Activated T-cell treated with anti-CD3 and anti-CD28 coated beads for 4 hours (primary cell): Measurements from ENCODE around the gene MARVELD3.

Experiments used
- DNase-seq: peaks from one replicate; pipeline ENCODE4 v3.0.0-alpha.2; 2020

Gene MARVELD3

GRCh38 chr16:71625113-71625850 lies 702 bp upstream of the MARVELD3 start:
- DNase-seq: no peak

DNA sequence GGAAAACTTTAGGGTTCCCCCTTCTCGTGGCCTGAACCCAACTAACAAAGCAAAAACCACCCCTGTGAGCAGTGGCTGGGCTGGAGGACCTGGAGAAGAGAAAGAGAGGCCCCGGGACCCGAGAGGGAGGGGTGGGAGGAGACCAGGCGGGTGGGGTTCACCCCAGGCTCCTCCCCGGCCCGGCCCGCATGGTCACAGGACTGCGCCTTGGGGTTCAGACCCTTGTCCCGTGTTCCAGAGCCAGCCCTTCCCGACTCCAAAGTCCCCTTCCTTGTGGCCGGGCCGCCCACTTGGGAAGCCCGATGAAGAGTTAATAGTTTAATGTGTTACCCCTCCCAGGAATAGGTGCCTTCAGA lies 852 bp downstream of the MARVELD3 start:
- no peak for DNase-seq

GRCh38 chr16:71627731-71628181 lies 1.8 kb downstream of the MARVELD3 start:
- DNase-seq: no peak

DNA sequence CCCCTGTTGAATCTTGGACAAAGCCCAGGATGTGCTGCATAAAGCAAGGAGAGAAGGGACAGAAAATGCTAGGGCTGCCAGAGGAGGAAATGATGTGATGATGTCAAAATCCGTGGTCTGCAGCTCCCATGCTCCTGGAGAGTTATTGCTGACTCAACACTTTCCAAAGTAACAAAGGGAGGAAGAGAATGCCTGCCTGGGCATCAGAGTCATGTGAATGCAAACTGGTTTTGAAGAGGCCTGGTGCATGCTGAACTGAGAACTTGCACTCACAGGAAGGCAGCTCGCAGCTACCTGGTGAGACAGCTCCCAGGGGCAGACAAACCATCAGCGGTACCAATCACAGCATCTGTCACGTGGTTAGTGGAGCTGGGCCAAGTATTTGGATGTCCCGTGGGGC lies 2.8 kb downstream of the MARVELD3 start:
- DNase-seq: no peak

- no peak for DNase-seq
Observed at GRCh38 chr16:71629278-71630016, 3.5 kb downstream of the MARVELD3 start.

GRCh38 chr16:71630808-71631207 lies 4.8 kb downstream of the MARVELD3 start:
- DNase-seq: no peak

GRCh38 chr16:71631776-71632175 lies 5.8 kb downstream of the MARVELD3 start:
- no peak for DNase-seq

- no peak for DNase-seq
Observed at GRCh38 chr16:71635632-71636031, 9.6 kb downstream of the MARVELD3 start.

- DNase-seq: no peak
Observed at GRCh38 chr16:71637398-71637797, 11.4 kb downstream of the MARVELD3 start.

DNA sequence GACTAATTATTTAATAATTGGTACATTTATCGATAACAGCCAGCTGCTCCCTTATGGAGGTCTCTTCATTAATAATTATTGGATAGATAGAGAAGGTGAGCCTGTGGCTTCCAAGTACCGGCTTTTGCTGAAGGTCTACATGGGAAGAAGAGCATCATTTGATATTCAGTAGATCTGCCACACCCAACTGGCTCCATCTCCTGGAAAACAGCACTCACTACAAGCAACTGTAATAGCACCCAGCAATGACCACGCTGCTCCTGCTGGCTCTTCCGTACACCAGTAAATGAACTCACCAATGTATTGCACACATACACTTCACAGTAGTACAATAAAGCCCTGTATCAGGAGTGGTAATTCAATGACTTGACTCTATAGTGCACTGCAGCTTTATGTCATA lies 19.5 kb downstream of the MARVELD3 start:
- DNase-seq: no peak

- DNase-seq: no peak
Observed at GRCh38 chr16:71647391-71647790, 21.4 kb downstream of the MARVELD3 start.

DNA sequence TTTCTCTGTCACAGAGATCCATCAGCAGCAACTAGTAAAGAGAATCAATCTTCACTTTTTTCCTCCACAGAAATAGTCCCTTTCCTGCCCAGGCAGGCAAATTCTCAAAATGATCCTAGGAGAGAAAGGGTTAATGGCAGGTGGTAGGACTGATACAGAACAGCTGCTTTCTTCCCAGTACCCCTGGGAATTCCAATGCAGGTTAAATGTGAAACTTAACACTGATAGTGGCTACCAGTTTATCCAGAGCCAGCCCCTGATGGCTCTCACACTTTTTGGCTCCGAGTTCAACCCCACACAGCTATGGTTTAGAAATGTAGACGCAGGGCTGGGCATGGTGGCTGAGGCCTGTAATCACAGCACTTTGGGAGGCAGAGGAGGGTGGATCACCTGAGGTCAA lies 22.2 kb downstream of the MARVELD3 start:
- no peak for DNase-seq

DNA sequence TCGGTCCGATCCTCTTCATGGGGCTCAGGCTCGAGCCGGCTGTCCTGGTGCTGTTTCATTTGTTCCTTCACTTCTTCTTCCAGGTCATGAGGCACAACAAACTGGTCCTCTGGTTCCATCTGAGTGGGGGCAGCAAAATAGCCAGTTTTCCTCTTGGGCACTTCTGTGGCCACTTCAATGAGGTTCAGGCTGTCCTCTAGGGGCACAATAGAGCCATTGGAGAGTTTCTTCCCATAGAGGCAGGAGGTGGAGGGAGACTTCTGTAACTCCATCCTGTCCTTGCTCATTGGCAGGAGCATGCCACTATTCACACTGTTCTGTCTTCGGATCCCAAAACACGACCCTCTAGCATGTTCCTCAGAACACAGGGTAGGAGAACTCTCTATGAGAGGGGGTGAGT lies 22.9 kb downstream of the MARVELD3 start:
- DNase-seq: no peak

DNA sequence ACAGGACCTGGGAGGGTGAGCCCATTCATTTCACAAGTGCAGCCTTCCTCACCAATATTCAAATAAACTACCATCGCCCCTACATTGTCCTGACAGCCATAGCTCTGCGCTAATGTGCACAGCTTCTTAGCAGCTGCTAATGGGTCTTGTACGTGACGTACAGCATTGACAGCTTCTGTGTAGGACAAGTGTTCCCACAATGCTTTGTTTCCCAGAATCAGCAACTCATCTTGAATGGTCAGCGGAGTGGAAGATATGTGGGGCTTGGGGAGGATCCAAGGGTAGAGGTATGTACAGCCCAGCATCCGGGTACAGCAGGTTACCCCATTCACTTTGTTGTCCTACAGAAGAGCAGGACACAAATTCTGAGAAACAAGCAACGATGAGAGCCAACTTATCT lies 23.7 kb downstream of the MARVELD3 start:
- DNase-seq: no peak

GRCh38 chr16:71658771-71659170 lies 32.8 kb downstream of the MARVELD3 start:
- DNase-seq: no peak

- no peak for DNase-seq
Observed at GRCh38 chr16:71659471-71659870, 33.5 kb downstream of the MARVELD3 start.

DNA sequence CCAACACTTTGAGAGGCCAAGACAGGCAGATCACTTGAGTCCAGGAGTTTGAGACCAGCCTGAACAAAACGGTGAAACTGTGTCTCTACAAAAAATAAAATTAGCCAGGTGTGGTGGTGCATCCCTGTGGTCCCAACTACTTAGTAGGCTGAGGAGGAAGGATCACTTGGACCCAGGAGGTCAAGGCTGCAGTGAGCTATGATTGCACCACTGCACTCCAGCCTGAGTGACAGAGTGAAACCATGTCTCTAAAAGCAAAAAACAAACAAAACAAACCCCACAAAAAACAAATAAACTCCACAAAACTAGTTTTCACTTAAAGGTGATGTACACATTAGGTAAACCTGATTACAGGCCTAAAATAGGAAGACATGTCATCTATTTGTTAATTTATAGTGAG lies 40.3 kb downstream of the MARVELD3 start:
- DNase-seq: no peak

GRCh38 chr16:71666928-71667707 lies 41.1 kb downstream of the MARVELD3 start:
- DNase-seq: no peak

DNA sequence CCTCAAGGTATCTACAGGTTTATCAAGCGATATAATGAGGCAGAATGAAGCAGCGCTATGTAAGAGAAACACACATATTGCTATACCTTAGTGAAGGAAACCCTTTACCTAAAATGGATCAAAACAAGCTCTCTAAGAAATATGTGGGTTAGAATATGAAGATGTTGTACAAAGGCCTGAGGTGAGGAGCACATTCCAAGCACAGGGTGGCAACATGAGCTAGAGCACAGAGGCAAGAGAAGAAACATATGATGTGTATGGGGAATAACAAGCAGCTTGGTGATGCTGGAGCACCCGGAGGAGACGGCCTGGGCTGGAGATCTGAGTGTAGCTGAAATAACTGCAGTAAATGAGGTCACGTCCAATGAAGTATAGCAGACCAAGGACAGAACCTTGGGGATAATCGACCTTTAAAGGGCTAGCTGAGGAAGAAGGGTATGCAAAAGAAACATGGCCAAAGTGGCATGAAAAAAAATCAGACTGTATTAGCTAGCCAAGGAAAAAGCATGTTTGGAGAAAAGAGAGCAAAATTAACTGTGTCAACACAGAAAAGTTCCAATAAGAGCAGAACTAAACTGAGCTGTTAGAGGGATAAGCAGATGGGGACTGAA lies 44.0 kb downstream of the MARVELD3 start:
- no peak for DNase-seq

DNA sequence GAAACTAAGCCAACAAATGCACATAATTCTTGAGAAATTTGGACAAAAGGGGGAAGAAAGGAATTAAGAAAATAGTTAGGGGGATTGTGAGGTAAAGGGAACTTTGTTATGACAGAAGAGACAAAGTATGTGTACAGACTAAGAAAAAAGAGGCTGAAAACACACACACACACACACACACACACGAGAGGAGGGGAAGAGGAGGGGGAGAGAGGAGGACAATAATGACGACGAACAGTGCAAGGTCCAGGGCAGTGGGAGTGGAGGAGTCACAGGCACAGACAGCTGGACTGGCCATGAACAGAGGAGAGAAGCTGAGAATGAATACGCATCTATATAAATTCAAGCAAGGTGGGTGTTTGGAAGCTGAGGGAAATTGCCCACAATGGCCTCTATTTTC lies 44.6 kb downstream of the MARVELD3 start:
- DNase-seq: no peak

GRCh38 chr16:71671165-71671564 lies 45.2 kb downstream of the MARVELD3 start:
- DNase-seq: no peak

- DNase-seq: no peak
Observed at GRCh38 chr16:71672125-71672524, 46.1 kb downstream of the MARVELD3 start.
